Embryonic facial prominence (tissue), 1 donor: ENCODE data around the gene RBM6.
"Not testable (repeated sequence)": the region's sequence is repeated elsewhere in the genome, so short reads cannot be mapped to it uniquely, and the experiment has no call there.

Source experiments
- DNase-seq: peaks from one replicate; pipeline ENCODE4 v3.0.0-alpha.2; 2016; ENCODE audit errors: extremely low spot score

Gene RBM6

GRCh38 chr3:49917806-49918590 is 22.0 kb upstream of the RBM6 start:
- not testable (repeated sequence) for DNase-seq

- DNase-seq = no peak
These were observed 15.3 kb upstream of the RBM6 start for GRCh38 chr3:49924683-49925082.

GRCh38 chr3:49925485-49925884 is 14.5 kb upstream of the RBM6 start:
- DNase-seq = no peak

GRCh38 chr3:49926117-49926728 is 13.7 kb upstream of the RBM6 start:
- no peak for DNase-seq

- no peak for DNase-seq
These were observed 12.2 kb upstream of the RBM6 start for GRCh38 chr3:49927798-49928197.

DNA sequence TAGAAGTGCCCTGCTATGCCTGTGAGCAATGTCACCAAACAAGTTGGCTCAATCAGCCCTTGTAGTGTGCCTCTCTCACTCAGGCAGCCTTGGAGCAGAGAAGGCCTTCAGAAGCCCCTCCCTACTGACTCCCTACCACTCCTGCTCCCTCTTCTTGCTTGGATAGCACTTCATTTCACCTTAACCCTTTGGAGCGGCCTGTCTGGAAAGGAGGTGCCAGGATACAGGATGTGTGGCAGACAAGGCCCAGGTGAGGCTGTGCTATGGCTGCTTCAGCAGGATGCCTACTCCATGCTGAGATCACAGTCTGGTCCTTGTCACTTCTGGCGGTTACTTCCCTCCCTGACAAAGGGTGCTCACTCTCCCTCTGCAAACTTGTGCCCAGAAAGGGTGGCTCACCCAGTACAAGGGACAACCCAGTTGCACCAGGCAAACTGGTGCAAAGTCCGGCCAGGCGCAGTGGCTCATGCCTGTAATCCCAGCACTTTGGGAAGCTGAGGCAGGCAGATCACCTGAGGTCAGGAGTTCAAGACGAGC is 11.4 kb upstream of the RBM6 start:
- no peak for DNase-seq

GRCh38 chr3:49929291-49930167 is 10.4 kb upstream of the RBM6 start, which contains the start of gene MON1A:
Gene MON1A, minus strand, starts transcription at chr3:49929811. Its CDS starts 16,465 bp downstream, at chr3:49913346.
- peak; percentile 36 for DNase-seq

DNA sequence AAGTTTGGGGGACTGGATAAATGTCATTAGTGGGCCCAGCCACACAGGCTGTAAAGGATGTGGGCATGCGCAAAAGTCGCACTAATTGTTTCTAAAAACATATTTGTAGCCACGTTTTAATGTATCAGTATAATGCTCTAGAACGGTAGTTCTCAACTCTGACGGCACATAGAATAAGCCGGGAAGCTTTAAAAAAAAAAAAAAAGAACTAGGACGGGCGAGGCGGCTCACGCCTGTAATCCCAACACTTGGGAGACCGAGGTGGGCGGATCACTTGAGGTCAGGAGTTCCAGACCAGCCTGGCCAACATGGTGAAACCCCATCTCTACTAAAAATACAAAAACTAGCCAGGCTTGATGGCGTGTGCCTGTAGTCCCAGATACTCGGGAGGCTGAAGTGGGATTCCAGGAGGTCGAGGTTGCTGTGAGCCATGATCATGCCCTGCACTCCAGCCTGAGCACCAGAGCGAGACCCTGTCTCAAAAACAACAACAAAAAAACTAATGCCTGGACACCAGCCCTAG is 9.7 kb upstream of the RBM6 start:
- DNase-seq = no peak

DNA sequence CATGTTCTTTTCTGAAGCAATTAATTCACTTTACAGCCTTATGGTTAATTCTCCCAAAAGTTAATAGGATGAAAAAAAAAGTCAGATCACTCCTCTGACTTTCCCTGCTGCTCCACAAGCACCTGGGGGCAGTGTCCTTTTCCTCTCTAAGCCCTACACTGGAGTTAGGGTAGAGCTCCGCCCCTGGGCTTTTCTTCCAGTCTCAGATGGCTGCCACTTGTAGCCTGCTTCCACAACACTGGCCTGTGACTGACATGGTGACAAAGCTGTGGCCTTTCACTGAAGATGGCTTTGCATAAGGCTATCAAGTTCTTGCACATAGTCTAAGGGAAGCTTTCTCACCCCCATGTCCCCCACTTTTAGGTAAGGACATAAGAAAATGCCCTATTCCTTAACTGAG is 9.0 kb upstream of the RBM6 start:
- DNase-seq = no peak

- not testable (repeated sequence) for DNase-seq
These were observed 7.7 kb upstream of the RBM6 start for GRCh38 chr3:49932281-49932680.

GRCh38 chr3:49937090-49937489 is 2.9 kb upstream of the RBM6 start:
- DNase-seq = no peak

DNA sequence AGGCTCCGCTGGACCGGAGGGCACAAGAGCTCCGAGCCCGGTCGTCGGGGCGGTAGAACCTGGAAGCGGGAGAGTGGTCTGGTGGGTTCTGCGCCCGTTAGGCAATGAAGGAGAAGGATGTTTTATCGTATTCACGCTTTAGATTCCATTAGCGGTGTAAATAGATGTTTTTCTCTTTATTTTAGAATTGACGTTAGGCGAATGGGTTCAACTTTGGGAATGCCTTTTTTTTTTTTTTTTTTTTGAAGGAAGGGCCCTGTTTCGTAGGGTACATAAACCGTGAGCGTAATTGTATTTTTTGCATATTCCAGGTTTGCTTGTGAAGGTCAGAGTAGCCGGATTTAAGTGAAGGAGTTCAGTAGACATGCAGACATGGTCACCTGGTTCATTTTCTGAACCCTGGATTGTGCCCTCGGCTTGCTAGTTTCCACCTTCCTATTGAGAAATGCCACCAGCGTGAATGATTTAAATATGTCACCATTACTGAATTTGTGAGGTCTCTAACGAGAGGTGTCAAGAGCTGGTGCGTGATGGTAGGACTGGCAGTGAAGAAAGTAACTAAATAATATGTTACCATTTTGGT is 808 bp downstream of the RBM6 start:
- no peak for DNase-seq

DNA sequence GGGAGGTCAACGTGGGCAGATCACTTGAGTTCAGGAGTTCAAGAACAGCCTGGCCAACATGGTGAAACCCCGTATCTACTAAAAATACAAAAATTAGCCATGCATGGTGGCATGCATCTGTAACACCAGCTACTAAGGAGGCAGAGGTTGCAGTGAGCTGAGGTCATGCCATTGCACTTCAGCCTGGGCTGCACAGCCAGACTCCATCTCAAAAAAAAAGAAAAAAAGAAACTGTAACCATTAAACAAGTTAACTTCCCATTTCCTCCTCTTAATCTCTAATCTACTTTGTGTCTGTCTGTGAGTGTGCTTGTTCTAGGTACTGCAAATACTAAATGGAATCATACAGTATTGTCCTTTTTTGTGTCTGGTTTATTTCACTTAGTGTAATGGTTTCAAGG is 2.7 kb downstream of the RBM6 start:
- no peak for DNase-seq

GRCh38 chr3:49952924-49953323 is 13.0 kb downstream of the RBM6 start:
- no peak for DNase-seq

- no peak for DNase-seq
These were observed 15.7 kb downstream of the RBM6 start for GRCh38 chr3:49955636-49956035.

DNA sequence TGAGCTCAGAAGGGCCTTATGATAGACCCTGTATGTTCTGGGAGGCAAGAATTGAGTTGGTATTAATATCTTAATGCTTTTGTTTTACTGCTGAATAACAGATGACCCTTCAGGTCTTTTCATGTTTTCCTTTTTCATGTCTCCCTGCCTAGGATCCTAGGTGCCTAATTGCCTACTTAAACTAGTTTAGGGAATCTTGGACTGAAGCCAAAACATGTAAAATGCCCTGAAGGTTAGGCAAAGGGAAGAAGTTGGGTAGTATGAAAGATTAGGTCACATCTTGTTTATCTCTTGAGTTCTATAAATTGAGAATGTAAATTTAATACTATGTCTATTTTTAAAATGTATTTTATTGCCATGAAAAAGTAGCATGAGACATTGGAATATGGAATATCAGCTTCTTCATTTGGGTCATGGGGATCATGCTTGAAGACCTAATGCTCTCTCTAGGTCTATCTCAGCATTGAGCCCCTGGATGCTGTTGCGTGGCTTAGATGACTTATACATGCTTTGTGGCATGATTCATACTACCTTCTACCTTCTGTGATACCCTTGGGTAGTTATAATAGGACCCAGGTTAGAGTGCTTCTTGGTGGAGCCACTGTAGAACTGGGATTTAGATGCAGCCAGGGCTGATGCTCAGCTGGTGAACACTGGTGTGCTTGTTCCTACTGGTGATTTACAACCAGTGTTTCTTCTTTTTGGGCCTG is 26.4 kb downstream of the RBM6 start:
- no peak for DNase-seq

DNA sequence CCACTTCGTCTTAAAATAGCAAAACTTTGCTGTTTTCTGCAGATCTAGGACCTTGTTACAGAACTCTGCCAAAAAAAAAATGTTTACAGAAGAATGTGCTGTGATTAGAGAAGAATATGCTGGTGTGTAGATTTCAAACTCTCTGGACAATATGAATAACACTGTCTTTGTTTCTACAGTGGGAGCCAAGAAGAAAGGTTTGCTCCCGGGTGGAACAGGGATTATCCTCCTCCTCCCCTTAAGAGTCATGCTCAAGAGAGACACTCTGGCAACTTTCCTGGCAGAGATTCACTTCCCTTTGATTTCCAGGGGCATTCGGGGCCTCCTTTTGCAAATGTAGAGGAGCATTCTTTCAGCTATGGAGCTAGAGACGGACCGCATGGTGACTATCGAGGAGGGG is 27.3 kb downstream of the RBM6 start:
- DNase-seq = no peak

- DNase-seq = no peak
These were observed 28.4 kb downstream of the RBM6 start for GRCh38 chr3:49968346-49968745.

DNA sequence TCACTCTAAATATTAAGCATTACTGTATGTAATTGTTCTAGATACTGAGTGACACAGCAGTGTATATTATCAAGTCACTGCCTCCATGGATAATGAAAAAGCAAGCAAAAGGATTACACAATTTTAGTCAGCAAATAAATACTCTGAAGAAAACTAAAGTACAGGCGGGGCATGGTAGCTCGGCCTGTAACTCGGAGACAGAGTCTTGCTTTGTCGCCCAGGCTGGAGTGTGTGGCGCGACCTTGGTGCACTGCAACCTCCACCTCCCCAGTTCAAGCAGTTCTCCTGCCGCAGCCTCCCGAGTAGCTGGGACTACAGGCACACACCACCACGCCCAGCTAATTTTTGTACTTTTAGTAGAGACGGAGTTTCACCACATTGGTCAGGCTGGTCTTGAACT is 32.7 kb downstream of the RBM6 start:
- DNase-seq = no peak

- no peak for DNase-seq
These were observed 37.0 kb downstream of the RBM6 start for GRCh38 chr3:49976942-49977341.

- no peak for DNase-seq
These were observed 44.4 kb downstream of the RBM6 start for GRCh38 chr3:49984394-49984793.
